Fibroblast of lung (primary cell): ENCODE measurements around the gene C5orf15.

Source experiments
- EZH2 ChIP-seq: IDR thresholded peaks from 2 replicates; pipeline ENCODE4 v1.5.1; 2012; ENCODE audit warnings: low read length, control low read depth, mild to moderate bottlenecking; ENCODE audit errors: missing control alignments
- TF ChIP-seq, protein P1 (sequence below), 2 donors: IDR thresholded peaks in 1 of 2; conservative IDR thresholded peaks in 1 of 2; 1 replicate in 1 of 2; 2 replicates in 1 of 2; pipeline ENCODE4 v1.5.1; 2011 to 2012; ENCODE audit warnings: low read length in 2 of 2, control low read depth in 1 of 2, inconsistent platforms in 1 of 2, low read depth in 1 of 2, mild to moderate bottlenecking in 1 of 2

DNA sequence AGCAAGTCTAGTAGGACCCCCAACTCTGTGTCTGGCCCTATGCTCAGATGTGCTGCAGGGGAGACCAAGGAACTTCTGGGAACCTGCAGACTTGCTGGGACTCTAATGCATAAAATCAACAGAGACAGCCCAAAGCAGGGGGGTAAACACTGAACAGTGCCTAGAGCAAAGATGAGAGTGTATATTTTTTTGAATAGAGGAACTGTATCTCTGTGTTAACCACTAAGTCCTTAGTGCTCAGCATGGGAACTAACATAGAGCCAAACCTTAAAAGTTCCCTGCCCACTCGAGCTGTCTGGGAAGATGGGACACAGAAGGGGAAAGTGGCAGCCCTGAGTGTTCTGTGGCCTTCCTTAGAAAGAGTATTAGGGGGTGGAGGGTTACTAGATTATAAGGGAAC is 51.9 kb downstream of the C5orf15 start:
- TF ChIP-seq, protein P1, sequence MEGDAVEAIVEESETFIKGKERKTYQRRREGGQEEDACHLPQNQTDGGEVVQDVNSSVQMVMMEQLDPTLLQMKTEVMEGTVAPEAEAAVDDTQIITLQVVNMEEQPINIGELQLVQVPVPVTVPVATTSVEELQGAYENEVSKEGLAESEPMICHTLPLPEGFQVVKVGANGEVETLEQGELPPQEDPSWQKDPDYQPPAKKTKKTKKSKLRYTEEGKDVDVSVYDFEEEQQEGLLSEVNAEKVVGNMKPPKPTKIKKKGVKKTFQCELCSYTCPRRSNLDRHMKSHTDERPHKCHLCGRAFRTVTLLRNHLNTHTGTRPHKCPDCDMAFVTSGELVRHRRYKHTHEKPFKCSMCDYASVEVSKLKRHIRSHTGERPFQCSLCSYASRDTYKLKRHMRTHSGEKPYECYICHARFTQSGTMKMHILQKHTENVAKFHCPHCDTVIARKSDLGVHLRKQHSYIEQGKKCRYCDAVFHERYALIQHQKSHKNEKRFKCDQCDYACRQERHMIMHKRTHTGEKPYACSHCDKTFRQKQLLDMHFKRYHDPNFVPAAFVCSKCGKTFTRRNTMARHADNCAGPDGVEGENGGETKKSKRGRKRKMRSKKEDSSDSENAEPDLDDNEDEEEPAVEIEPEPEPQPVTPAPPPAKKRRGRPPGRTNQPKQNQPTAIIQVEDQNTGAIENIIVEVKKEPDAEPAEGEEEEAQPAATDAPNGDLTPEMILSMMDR (conservative IDR thresholded peaks at IDR 0.05 in 1 of 2, IDR thresholded peaks at IDR 0.05 in 1 of 2; ENCODE audit: low read depth in 1 of 2, low read length in 2 of 2): no peak
- TF ChIP-seq EZH2: no peak
